HG03442 (cell line): ENCODE results near the gene HOXA1.

ENCODE experiments used
- ATAC-seq: cut with Tn5 transposase; IDR thresholded peaks from one replicate; pipeline ENCODE4 v1.9.1; 2021; ENCODE audit warnings: mild to moderate bottlenecking, moderate library complexity; ENCODE audit not compliant: unreplicated experiment

The HOXA1 gene

GRCh38 chr7:27106181-27106900, 10.5 kb upstream of the HOXA1 start:
- ATAC-seq = no peak

DNA sequence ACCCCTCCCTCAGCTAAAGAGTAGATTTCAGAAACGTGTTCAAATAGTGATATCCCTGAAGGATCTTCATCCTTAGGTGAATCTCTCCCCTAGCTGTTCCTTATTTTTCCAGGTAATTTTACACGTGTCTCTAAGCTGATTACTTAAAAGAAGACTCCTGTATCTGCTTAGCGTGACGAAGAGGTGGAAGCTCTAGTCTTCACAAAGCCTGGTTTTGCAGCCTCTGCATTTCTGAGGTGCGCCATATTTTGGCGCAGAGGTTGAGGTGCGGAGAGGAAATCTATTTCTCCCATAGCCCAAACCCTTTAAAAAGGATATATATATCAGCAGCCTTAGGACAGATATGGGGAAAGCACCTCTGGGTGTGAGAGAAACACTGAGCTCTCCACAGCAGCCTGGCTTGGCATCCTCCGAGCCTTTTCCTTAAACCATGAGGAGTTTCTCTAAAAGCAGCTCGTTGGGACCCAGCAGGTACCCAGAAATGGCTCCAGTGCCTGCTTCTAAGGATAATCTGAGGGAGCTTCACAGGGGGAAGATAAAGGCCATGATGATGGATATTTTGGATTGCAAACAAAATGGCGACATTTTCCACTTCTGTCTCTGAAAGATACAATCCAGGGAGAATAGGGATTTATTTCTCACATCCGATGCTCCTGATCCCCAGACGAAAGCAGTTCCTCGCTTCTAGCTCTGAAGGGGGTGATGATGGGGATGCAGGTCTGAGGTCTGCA, 9.7 kb upstream of the HOXA1 start:
- no peak for ATAC-seq

- ATAC-seq = no peak
These were observed 8.7 kb upstream of the HOXA1 start for GRCh38 chr7:27104341-27105058.

GRCh38 chr7:27103489-27104226, 7.9 kb upstream of the HOXA1 start:
- no peak for ATAC-seq

DNA sequence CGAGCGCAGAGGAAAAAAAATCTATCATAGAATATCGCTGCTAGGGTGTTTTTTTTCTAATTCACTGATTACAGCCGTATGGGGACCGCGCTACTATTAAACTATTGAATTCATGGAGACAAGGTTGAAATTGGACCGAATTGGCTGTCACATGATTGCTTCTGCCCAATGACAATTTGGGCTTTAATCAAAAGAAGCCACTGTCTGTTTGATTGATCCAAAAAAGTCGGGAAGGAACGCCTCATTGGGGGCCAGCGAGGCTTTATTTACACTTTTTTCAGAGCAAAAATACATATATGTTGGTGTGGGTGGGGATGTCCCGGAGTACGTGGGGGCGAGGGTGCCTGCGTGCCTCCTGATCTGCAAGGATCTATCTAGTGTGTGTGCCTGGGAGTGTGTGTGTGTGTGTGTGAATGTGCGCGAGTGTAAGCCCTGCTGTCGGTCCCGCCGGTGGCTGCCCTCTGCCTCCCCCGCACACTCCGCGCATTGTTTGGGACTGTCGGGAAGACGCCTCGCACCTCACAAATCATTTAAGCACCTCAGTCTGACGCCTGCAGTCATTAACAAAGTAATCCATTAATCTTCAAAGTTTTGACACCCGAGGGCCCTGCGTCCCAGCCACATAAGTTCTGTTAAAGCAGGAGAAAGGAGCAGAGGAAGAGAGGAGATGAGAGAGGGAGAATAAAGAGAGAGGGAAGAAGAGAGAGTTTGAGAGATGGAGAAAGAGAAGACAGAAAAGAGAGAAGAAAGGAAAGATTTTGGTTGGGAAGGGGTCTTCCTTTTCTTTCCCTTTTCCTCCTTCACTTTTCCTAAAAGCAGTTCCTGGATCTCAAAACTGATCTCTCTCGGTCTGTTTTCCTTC, 7.0 kb upstream of the HOXA1 start, which contains the start of gene HOXA2:
Gene HOXA2 (minus strand): TSS at position 103 of the 862 bp plus-strand sequence. CDS start 183 bp downstream, outside the sequence.
- ATAC-seq = no peak

GRCh38 chr7:27101957-27102580, 6.3 kb upstream of the HOXA1 start:
- ATAC-seq = no peak

DNA sequence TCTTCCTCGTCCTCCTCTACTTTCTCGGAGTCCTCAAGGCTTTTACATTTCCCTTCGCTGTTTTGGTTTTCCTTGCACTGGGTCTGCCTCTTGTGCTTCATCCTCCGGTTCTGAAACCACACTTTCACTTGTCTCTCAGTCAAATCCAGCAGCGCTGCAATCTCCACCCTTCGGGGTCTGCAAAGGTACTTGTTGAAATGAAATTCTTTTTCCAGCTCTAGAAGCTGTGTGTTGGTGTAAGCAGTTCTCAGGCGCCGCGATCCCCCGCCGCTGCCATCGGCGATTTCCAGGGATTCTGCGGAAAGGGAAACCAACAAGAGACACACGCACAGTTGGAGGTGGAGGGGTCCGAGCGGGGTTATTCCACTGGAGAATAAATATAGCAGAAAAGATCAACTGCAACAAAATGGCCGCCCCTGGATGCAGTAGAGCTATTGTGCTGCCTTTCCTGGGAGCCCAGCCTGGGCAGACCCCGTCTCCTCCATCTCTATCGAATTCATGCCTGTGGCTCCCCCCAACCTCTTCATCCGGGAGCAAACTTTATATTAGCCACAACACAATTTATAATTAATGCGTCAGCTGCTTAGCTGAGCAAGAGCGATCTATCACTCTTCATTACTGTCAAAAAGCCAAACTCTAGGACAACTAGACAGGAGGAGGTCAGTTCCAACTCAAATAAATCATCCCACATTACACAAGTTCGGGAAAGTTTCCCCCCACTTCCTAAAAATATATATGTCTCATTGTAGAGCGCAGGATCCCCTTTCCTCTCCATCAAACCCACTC, 5.6 kb upstream of the HOXA1 start:
- ATAC-seq = no peak

- no peak for ATAC-seq
These were observed 4.9 kb upstream of the HOXA1 start for GRCh38 chr7:27100694-27101170.

- no peak for ATAC-seq
These were observed 3.9 kb upstream of the HOXA1 start for GRCh38 chr7:27099453-27100370.

GRCh38 chr7:27098578-27099451, 3.0 kb upstream of the HOXA1 start:
- no peak for ATAC-seq

GRCh38 chr7:27097686-27098577, 2.1 kb upstream of the HOXA1 start:
- no peak for ATAC-seq

DNA sequence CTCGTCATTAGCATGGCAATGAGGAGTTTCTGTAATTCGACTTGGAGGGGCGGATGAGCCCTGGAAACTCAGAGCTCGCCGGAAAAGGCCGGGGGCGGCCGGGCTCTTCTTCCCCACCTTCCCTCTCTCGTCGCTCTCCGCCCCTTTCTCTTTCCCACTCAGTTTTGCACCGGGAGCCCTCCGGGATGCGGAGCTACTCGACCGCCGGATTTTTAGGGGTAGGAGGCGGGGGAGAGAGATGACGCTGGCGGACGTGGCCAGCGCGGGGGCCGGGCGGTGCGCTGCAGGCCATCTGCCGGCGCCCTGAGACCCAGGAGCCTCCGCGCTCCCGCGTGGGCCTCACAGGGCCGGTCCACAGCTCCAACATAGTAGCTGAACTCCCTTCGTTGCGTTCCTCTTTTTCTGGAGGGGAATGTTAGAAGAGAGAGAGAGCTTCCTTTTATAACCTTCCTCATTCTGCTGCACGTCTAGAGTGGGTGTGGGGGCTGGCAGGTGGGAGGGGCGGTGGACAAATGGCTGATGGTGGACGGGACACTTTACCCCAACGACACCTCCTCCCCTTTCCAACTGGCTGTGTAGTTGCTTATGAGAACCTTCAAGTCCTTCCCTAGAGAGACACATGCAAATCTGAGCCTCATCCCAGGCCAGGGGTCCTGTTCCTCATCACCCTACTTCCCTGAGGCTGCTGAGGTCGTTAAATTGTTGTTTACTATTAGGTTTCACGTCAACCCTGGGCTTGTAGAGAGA, 1.1 kb upstream of the HOXA1 start:
- no peak for ATAC-seq

DNA sequence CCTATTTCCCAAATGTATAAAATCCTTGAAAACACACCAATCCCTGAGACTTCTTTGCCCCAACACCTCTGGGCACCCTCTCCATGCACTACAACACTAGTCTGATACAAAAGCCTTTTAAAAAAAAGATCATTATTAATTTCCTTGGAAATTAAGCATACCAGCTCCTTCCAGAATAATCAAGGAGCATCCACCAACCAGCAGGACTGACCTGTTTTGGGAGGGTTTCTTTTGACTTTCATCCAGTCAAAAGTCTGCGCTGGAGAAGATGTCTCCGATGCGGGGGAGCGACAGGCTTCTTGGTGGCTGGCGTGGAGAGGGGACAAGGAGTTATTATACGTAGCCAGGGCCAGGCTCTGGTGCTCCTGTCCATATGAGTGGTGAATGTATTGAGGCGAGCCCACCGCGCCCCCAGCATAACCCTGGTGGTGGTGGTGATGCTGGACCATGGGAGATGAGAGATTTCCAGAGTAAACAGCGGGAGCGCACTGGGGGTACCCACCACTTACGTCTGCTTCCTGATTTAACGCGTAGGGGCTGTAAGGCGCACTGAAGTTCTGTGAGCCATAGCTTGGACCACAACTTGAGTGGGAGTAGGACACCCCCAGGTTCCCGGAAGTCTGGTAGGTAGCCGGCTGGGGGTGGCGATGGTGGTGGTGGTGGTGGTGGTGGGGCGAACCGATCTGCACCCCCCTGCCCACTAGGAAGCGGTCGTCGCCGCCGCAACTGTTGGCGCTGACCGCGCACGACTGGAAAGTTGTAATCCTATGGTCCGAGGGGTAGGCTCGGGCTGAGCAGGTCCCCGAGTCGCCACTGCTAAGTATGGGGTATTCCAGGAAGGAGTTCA, 527 bp downstream of the HOXA1 start:
- no peak for ATAC-seq
